COLO668 (cell line): ENCODE measurements around the gene CNTNAP1.
A peak's percentile ranks its signal among the peaks of the same experiment; 100 is the strongest.
"Not testable (repeated sequence)": the region's sequence is repeated elsewhere in the genome, so short reads cannot be mapped to it uniquely, and the experiment has no call there.

Source experiments
- DNase-seq: peaks from one replicate; lab custom pipeline; 2025; ENCODE audit not compliant: unreplicated experiment; lab: John Stamatoyannopoulos, UW

Gene CNTNAP1

GRCh38 chr17:42723636-42724035 is 41.3 kb downstream of the CNTNAP1 start:
- DNase-seq, result no peak

GRCh38 chr17:42725143-42725542 is 42.8 kb downstream of the CNTNAP1 start:
- DNase-seq, result no peak

- no peak for DNase-seq
Measured at GRCh38 chr17:42740699-42741098, 58.4 kb downstream of the CNTNAP1 start.

GRCh38 chr17:42742916-42743315 is 60.6 kb downstream of the CNTNAP1 start:
- DNase-seq, result not testable (repeated sequence)

- DNase-seq, result no peak
Measured at GRCh38 chr17:42743595-42744282, 61.4 kb downstream of the CNTNAP1 start.

- DNase-seq, result peak; percentile 75
Measured at GRCh38 chr17:42744283-42744805, 62.0 kb downstream of the CNTNAP1 start.

GRCh38 chr17:42744806-42745617 is 62.7 kb downstream of the CNTNAP1 start, which contains the start of gene EZH1:
EZH1 (minus strand) TSS chr17:42745040; CDS start chr17:42728941, 16,099 bp downstream.
- peak; percentile 92 for DNase-seq

- DNase-seq, result no peak
Measured at GRCh38 chr17:42748202-42748907, 66.0 kb downstream of the CNTNAP1 start.

GRCh38 chr17:42748908-42749798 is 66.8 kb downstream of the CNTNAP1 start:
- no peak for DNase-seq
